Astrocyte (in vitro differentiated cells and primary cell): ENCODE results near the gene JSRP1. TPM values are rescaled to one million over a fixed set of nuclear protein-coding genes. Genes with fewer than 3 reads are reported as not detected.

Experiments
- DNase-seq: peaks from one replicate; pipeline ENCODE4 v3.0.0-alpha.2; 2010; ENCODE audit warnings: low read depth
- FAIRE-seq: peaks from 2 replicates; lab custom pipeline; 2011; peaks lifted over from hg19 to GRCh38; lab: Jason Lieb, UNC
- H2AFZ ChIP-seq: 2 replicates; pipeline ENCODE4 v1.6.0; 2012; ENCODE audit warnings: low read depth, low read length, inconsistent platforms
- H3K27ac ChIP-seq: 2 replicates; pipeline ENCODE4 v1.5.1; 2011; ENCODE audit warnings: low read depth, low read length, inconsistent platforms
- H3K27me3 ChIP-seq: 2 replicates; pipeline ENCODE4 v1.6.0; 2011; ENCODE audit warnings: low read length, inconsistent platforms; ENCODE audit not compliant: insufficient read depth
- H3K36me3 ChIP-seq: 2 replicates; pipeline ENCODE4 v1.5.1; 2011; ENCODE audit warnings: low read length, inconsistent platforms; ENCODE audit not compliant: insufficient read depth
- H3K4me1 ChIP-seq: 2 replicates; pipeline ENCODE4 v1.5.1; 2011; ENCODE audit warnings: low read length, inconsistent platforms; ENCODE audit not compliant: insufficient read depth
- H3K4me2 ChIP-seq: 2 replicates; pipeline ENCODE4 v1.6.0; 2012; ENCODE audit warnings: low read length, inconsistent platforms
- H3K4me3 ChIP-seq: 2 replicates; pipeline ENCODE4 v1.5.1; 2011; ENCODE audit warnings: low read depth, mild to moderate bottlenecking, low read length, inconsistent platforms; ENCODE audit not compliant: insufficient read depth
- H3K79me2 ChIP-seq: 2 replicates; pipeline ENCODE4 v1.6.0; 2012; ENCODE audit warnings: mild to moderate bottlenecking, low read length, inconsistent platforms; ENCODE audit not compliant: insufficient read depth
- H3K9ac ChIP-seq: 2 replicates; pipeline ENCODE4 v1.6.0; 2012; ENCODE audit warnings: mild to moderate bottlenecking, low read length, inconsistent platforms
- H3K9me3 ChIP-seq: 2 replicates; pipeline ENCODE4 v1.5.1; 2012; ENCODE audit warnings: low read depth, mild to moderate bottlenecking, low read length, inconsistent platforms; ENCODE audit not compliant: insufficient read depth
- H4K20me1 ChIP-seq: 2 replicates; pipeline ENCODE4 v1.6.0; 2012; ENCODE audit warnings: low read length, inconsistent platforms; ENCODE audit not compliant: insufficient read depth
- H3K27ac Mint-ChIP-seq: one replicate; pipeline ENCODE4 v1.8.0; 2021; ENCODE audit warnings: mild to moderate bottlenecking, mixed read lengths; ENCODE audit not compliant: unreplicated experiment
- H3K27me3 Mint-ChIP-seq: one replicate; pipeline ENCODE4 v1.8.0; 2021; ENCODE audit warnings: low read depth, mixed read lengths; ENCODE audit not compliant: unreplicated experiment
- H3K36me3 Mint-ChIP-seq: one replicate; pipeline ENCODE4 v1.8.0; 2021; ENCODE audit warnings: low read depth, mixed read lengths; ENCODE audit not compliant: unreplicated experiment
- H3K4me1 Mint-ChIP-seq: one replicate; pipeline ENCODE4 v1.8.0; 2021; ENCODE audit warnings: low read depth, mixed read lengths; ENCODE audit not compliant: unreplicated experiment
- H3K4me3 Mint-ChIP-seq: one replicate; pipeline ENCODE4 v1.8.0; 2021; ENCODE audit warnings: mild to moderate bottlenecking, moderate library complexity, mixed read lengths; ENCODE audit not compliant: unreplicated experiment
- H3K9me3 Mint-ChIP-seq: one replicate; pipeline ENCODE4 v1.8.0; 2021; ENCODE audit warnings: mild to moderate bottlenecking, mixed read lengths; ENCODE audit not compliant: unreplicated experiment
- CTCF ChIP-seq: IDR thresholded peaks from 2 replicates; pipeline ENCODE4 v1.5.1; 2011; ENCODE audit warnings: low read depth, mild to moderate bottlenecking, inconsistent platforms, low read length, moderate library complexity; ENCODE audit not compliant: insufficient read depth
- EZH2 ChIP-seq: IDR thresholded peaks from 2 replicates; pipeline ENCODE4 v1.6.1; 2012; ENCODE audit warnings: mild to moderate bottlenecking, low read length, inconsistent platforms; ENCODE audit not compliant: insufficient read depth
- total RNA-seq: library from RNA; stranded (reverse); gene quantifications from 2 replicates; pipeline ENCODE4 v1.2.1, GENCODE V29; 2021

JSRP1 gene
- total RNA-seq, 1 donor from 2014 or later = 0.36 TPM

- Histone ChIP-seq H3K27ac (no peak overlapping the region), H3K9ac (no peak overlapping the region), H3K79me2 (no peaks in the 10 kb centered on the region), H3K36me3 (peaks cover 6% of the 10 kb centered on the region), H3K4me1 (peaks cover 8% of the 10 kb centered on the region), H3K27me3 (no peaks in the 10 kb centered on the region), H4K20me1 (peaks cover 19% of the 10 kb centered on the region), H2AFZ (no peak overlapping the region), H3K4me3 (no peak overlapping the region), H3K9me3 (no peaks in the 10 kb centered on the region), H3K4me2 (no peak overlapping the region)
- Mint-ChIP-seq H3K4me3 (no peak overlapping the region), H3K27me3 (no peaks in the 10 kb centered on the region), H3K27ac (peak overlapping the region; percentile 1), H3K4me1 (no peaks in the 10 kb centered on the region), H3K36me3 (peaks cover 8% of the 10 kb centered on the region), H3K9me3 (no peaks in the 10 kb centered on the region)
- DNase-seq = no peak
- TF ChIP-seq CTCF = no peak
- FAIRE-seq = no peak
Measured at GRCh38 chr19:2225415-2226050, 30.7 kb downstream of the JSRP1 start.

- no peaks in the 10 kb centered on the region for H3K9me3 ChIP-seq
- H3K36me3 ChIP-seq = peaks cover 6% of the 10 kb centered on the region
- H3K4me3 Mint-ChIP-seq = peak overlapping the region; percentile 16
- no peaks in the 10 kb centered on the region for H3K27me3 Mint-ChIP-seq
- H3K27ac Mint-ChIP-seq = peak overlapping the region; percentile 1
- TF ChIP-seq EZH2 (no peak), CTCF (no peak)
- H3K4me2 ChIP-seq = no peak overlapping the region
- no peak for DNase-seq
- no peaks in the 10 kb centered on the region for H3K79me2 ChIP-seq
- FAIRE-seq = no peak
- H3K4me1 ChIP-seq = peaks cover 8% of the 10 kb centered on the region
- no peak overlapping the region for H3K27ac ChIP-seq
- peaks cover 8% of the 10 kb centered on the region for H3K36me3 Mint-ChIP-seq
- no peaks in the 10 kb centered on the region for H3K4me1 Mint-ChIP-seq
- no peak overlapping the region for H2AFZ ChIP-seq
- H3K9me3 Mint-ChIP-seq = no peaks in the 10 kb centered on the region
- no peaks in the 10 kb centered on the region for H3K27me3 ChIP-seq
- H4K20me1 ChIP-seq = peaks cover 22% of the 10 kb centered on the region
- H3K4me3 ChIP-seq = no peak overlapping the region
- H3K9ac ChIP-seq = no peak overlapping the region
Measured at GRCh38 chr19:2224754-2225349, 31.4 kb downstream of the JSRP1 start.

GRCh38 chr19:2223959-2224358, 32.3 kb downstream of the JSRP1 start:
- no peaks in the 10 kb centered on the region for H3K9me3 Mint-ChIP-seq
- no peaks in the 10 kb centered on the region for H3K27me3 ChIP-seq
- FAIRE-seq (no peak), DNase-seq (no peak)
- H2AFZ ChIP-seq = no peak overlapping the region
- no peaks in the 10 kb centered on the region for H3K27me3 Mint-ChIP-seq
- H3K36me3 ChIP-seq = peaks cover 6% of the 10 kb centered on the region
- no peak overlapping the region for H3K4me3 Mint-ChIP-seq
- no peak for TF ChIP-seq EZH2
- TF ChIP-seq CTCF = no peak
- H3K4me2 ChIP-seq = no peak overlapping the region
- peaks cover 8% of the 10 kb centered on the region for H3K4me1 ChIP-seq
- H3K4me1 Mint-ChIP-seq = no peaks in the 10 kb centered on the region
- peaks cover 22% of the 10 kb centered on the region for H4K20me1 ChIP-seq
- H3K4me3 ChIP-seq = no peak overlapping the region
- no peak overlapping the region for H3K27ac Mint-ChIP-seq
- H3K36me3 Mint-ChIP-seq = peaks cover 8% of the 10 kb centered on the region
- no peak overlapping the region for H3K9ac ChIP-seq
- H3K79me2 ChIP-seq = no peaks in the 10 kb centered on the region
- no peaks in the 10 kb centered on the region for H3K9me3 ChIP-seq
- H3K27ac ChIP-seq = no peak overlapping the region
